GM12878 (cell line): ENCODE data around the gene SMARCE1. TPM values are rescaled to one million over a fixed set of nuclear protein-coding genes. Genes with fewer than 3 reads are reported as not detected.
A peak's percentile ranks its signal among the peaks of the same experiment; 100 is the strongest.

Experiments used
- BCL11A ChIP-seq: IDR thresholded peaks from 2 replicates; pipeline ENCODE4 v1.6.1; 2011; ENCODE audit warnings: low read depth, low read length
- CBX5 ChIP-seq: sonication (generic); IDR thresholded peaks from 2 replicates; pipeline ENCODE4 v1.6.1; 2016; ENCODE audit warnings: low read depth, moderate library complexity, mild to moderate bottlenecking, inconsistent platforms
- CREM ChIP-seq: IDR thresholded peaks from 2 replicates; pipeline ENCODE4 v1.6.1; 2014; ENCODE audit warnings: antibody characterized with exemption, low read depth
- ELK1 ChIP-seq: IDR thresholded peaks from 2 replicates; pipeline ENCODE4 v1.6.1; 2012; ENCODE audit warnings: low read depth, low read length, improper control_type of control experiment
- EP300 ChIP-seq, 2 experiments: fragments of 150-350 bp in 1 of 2; IDR thresholded peaks; 2 replicates each; pipeline ENCODE4 v1.6.1; 2011 to 2012; ENCODE audit warnings: low read depth in 2 of 2, low read length in 2 of 2, borderline replicate concordance in 1 of 2, improper control_type of control experiment in 1 of 2, inconsistent platforms in 1 of 2; ENCODE audit not compliant: control insufficient read depth in 1 of 2
- HCFC1 ChIP-seq: fragments of 150-350 bp; IDR thresholded peaks from 2 replicates; pipeline ENCODE4 v1.6.1; 2014; ENCODE audit warnings: low read length
- HSF1 ChIP-seq: fragments of 150-350 bp; IDR thresholded peaks from 2 replicates; pipeline ENCODE4 v1.6.1; 2014; ENCODE audit warnings: mild to moderate bottlenecking, low read depth, low read length
- MLLT1 ChIP-seq: fragments of 450-650 bp; IDR thresholded peaks from 2 replicates; pipeline ENCODE4 v1.6.1; 2016; ENCODE audit warnings: mild to moderate bottlenecking
- MTA2 ChIP-seq: fragments of 450-650 bp; IDR thresholded peaks from 2 replicates; pipeline ENCODE4 v1.6.1; 2016; ENCODE audit warnings: low read depth, mild to moderate bottlenecking, moderate library complexity
- RELB ChIP-seq: fragments of 450-650 bp; IDR thresholded peaks from 2 replicates; pipeline ENCODE4 v1.6.1; 2017; ENCODE audit warnings: low read depth, mild to moderate bottlenecking, moderate library complexity
- REST ChIP-seq: IDR thresholded peaks from 2 replicates; pipeline ENCODE4 v1.6.1; 2012; ENCODE audit warnings: mild to moderate bottlenecking, low read depth, low read length
- ZBTB40 ChIP-seq: fragments of 450-650 bp; IDR thresholded peaks from 2 replicates; pipeline ENCODE4 v1.6.1; 2016; ENCODE audit warnings: mild to moderate bottlenecking, moderate library complexity, borderline replicate concordance
- ZNF622 ChIP-seq: fragments of 450-650 bp; IDR thresholded peaks from 2 replicates; pipeline ENCODE4 v1.6.1; 2017; ENCODE audit warnings: mild to moderate bottlenecking, inconsistent platforms
- polyA plus RNA-seq, 11 experiments: library from polyadenylated mRNA; depleted of rRNA in 4 of 11; unstranded in 6 of 11; stranded (reverse) in 5 of 11; fragments of >200 nt; fragmentation: Nextera tagmentation in 4 of 11; fragmentation: Illumina TruSeq in 1 of 11; extraction: Ambion mirVana in 4 of 11; extraction: Trizol in 1 of 11; gene quantifications; 1 replicate in 1 of 11; 2 replicates in 10 of 11; pipeline versions ENCODE4 v1.2.1 to v1.2.3, GENCODE V29; 2011 to 2016; ENCODE audit warnings: inconsistent platforms in 2 of 11, missing spikeins in 2 of 11, low read depth in 1 of 11
- total RNA-seq, 4 experiments: library from RNA; depleted of rRNA in 3 of 4; stranded (reverse); fragments of >200 nt in 3 of 4; fragmentation: Illumina TruSeq in 1 of 4; extraction: Trizol in 1 of 4; gene quantifications; 2 replicates each; pipeline versions ENCODE4 v1.2.1 to v1.2.3, GENCODE V29; 2013 to 2021

Gene SMARCE1
- total and polyA plus RNA-seq, 10 of the 15 experiments (the other 5 are each of a cell fraction or from before 2014, with no cell fraction given): 87.9 to 191 (median 132) TPM

- TF ChIP-seq REST (no peak), CBX5 (0 out of 2 replicates have a peak, but pooled peaks have one; percentile 48), EP300 (IDR thresholded peaks at IDR 0.05; ENCODE audit: borderline replicate concordance in 1 of 2, control insufficient read depth in 1 of 2, low read depth in 2 of 2, low read length in 2 of 2) (peak; percentile 90 to 97; a peak in 3 of 4 replicates), BCL11A (peak; percentile 91), MTA2 (peak; percentile 84), ELK1 (no peak), RELB (peak; percentile 97), CREM (peak; percentile 93), MLLT1 (peak; percentile 83), ZBTB40 (no peak), HCFC1 (no peak), HSF1 (no peak), ZNF622 (no peak)
Observed at GRCh38 chr17:40577611-40578065, 70.0 kb downstream of the SMARCE1 start (continued).
